Type B pancreatic cell (in vitro differentiated cells): ENCODE measurements around the gene TSPO. TPM values are rescaled to one million over a fixed set of nuclear protein-coding genes. Genes with fewer than 3 reads are reported as not detected.

Source experiments
- DNase-seq: peaks from one replicate; pipeline ENCODE4 v3.0.0; 2021; ENCODE audit warnings: mixed read lengths; ENCODE audit not compliant: unreplicated experiment; ENCODE audit errors: extremely low spot score
- H3K27ac Mint-ChIP-seq: 2 replicates; pipeline ENCODE4 v1.8.0; 2021; ENCODE audit warnings: mild to moderate bottlenecking, mixed read lengths
- H3K27me3 Mint-ChIP-seq: 2 replicates; pipeline ENCODE4 v1.8.0; 2021; ENCODE audit warnings: mixed read lengths
- H3K36me3 Mint-ChIP-seq: 2 replicates; pipeline ENCODE4 v1.8.0; 2021; ENCODE audit warnings: mixed read lengths
- H3K4me1 Mint-ChIP-seq: one replicate; pipeline ENCODE4 v1.8.0; 2021; ENCODE audit warnings: mixed read lengths; ENCODE audit not compliant: unreplicated experiment
- H3K4me3 Mint-ChIP-seq: 2 replicates; pipeline ENCODE4 v1.8.0; 2021; ENCODE audit warnings: mild to moderate bottlenecking, mixed read lengths
- H3K9me3 Mint-ChIP-seq: 2 replicates; pipeline ENCODE4 v1.8.0; 2021; ENCODE audit warnings: mixed read lengths
- total RNA-seq: library from RNA; stranded (reverse); gene quantifications from 2 replicates; pipeline ENCODE4 v1.2.1, GENCODE V29; 2021; ENCODE audit warnings: low replicate concordance
- TF ChIP-seq, protein P1 (sequence below): fragments of 200-600 bp; sonication (generic); conservative IDR thresholded peaks from 2 replicates; pipeline ENCODE4 v1.5.0; 2021; ENCODE audit warnings: antibody characterized with exemption, mild to moderate bottlenecking

TSPO gene
- total RNA-seq, 1 donor from 2014 or later = 16.9 TPM

DNA sequence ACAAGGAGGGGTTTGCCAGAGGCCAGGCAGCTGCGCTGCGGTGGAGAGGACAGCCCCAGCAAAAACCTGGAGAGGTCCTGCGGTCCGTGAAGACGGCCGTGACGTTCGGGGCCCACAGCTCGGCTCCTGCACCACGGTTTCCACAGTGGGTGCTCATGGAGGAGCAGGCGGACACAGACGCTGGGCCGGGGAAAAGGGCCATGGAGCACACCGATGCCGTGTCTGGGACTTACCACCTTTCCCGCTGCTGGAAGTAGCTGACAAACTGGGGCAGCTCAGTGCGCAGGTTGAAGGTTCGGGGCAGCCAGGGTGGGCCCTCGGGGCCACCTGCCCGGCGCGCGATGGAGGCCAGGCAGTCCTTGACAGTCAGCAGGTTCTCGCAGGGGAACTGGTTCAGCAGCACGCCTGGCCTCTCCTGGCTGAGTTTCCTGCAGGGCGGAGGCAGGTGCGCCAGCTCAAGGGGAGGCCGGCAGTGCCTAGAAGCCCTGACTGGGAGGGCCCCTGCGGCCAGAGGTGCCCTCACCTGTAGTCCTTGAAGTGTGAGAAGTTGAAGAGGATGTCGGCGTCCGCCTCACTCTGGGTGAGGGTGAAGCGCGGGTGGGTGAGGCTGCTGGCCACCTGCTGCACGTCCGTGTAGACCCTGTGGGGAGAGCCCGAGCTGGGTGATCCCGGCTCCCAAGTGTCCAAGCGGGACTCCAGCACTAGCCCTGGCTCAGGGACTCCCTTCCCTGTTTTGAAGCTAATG lies 22.8 kb downstream of the TSPO start:
- Mint-ChIP-seq H3K27me3 (no peaks in the 10 kb centered on the region), H3K4me1 (no peaks in the 10 kb centered on the region), H3K4me3 (no peak overlapping the region), H3K27ac (no peak overlapping the region), H3K36me3 (peaks cover 4% of the 10 kb centered on the region), H3K9me3 (no peaks in the 10 kb centered on the region)
- TF ChIP-seq, protein P1, sequence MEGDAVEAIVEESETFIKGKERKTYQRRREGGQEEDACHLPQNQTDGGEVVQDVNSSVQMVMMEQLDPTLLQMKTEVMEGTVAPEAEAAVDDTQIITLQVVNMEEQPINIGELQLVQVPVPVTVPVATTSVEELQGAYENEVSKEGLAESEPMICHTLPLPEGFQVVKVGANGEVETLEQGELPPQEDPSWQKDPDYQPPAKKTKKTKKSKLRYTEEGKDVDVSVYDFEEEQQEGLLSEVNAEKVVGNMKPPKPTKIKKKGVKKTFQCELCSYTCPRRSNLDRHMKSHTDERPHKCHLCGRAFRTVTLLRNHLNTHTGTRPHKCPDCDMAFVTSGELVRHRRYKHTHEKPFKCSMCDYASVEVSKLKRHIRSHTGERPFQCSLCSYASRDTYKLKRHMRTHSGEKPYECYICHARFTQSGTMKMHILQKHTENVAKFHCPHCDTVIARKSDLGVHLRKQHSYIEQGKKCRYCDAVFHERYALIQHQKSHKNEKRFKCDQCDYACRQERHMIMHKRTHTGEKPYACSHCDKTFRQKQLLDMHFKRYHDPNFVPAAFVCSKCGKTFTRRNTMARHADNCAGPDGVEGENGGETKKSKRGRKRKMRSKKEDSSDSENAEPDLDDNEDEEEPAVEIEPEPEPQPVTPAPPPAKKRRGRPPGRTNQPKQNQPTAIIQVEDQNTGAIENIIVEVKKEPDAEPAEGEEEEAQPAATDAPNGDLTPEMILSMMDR = no peak
- DNase-seq = no peak

DNA sequence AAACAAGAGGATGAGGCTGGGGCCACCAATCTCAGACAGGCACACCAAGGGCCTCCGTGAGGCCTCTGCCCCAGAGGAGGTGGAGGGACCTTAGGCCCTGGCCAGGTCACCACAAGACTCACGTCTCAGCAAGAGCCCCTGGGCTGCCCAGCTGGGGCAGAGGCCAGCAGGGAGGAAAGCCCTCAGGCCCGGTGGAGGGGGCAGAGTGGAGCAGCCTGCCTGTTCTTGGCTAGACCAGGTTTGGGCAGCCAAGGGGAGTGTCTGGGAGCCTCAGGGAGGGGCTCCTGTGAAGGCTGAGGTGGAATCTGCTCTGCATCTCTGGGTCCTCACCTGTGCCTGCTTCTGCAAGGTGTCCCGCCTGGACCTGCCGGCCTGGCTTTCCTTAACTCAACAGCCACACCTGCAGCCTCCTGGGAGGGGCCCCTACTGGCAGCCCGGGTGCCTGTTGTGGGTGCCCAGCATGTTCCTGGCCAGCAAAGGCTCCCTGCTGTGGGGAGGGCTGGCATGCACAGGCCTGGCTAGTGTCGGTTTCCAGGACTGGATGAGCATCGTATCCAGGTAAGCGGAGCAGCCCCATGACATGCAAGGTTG lies 23.7 kb downstream of the TSPO start:
- Mint-ChIP-seq H3K27ac (no peak overlapping the region), H3K4me3 (no peak overlapping the region), H3K27me3 (no peaks in the 10 kb centered on the region), H3K9me3 (no peaks in the 10 kb centered on the region), H3K36me3 (peaks cover 4% of the 10 kb centered on the region), H3K4me1 (no peaks in the 10 kb centered on the region)
- no peak for DNase-seq
- TF ChIP-seq, protein P1 = no peak

DNA sequence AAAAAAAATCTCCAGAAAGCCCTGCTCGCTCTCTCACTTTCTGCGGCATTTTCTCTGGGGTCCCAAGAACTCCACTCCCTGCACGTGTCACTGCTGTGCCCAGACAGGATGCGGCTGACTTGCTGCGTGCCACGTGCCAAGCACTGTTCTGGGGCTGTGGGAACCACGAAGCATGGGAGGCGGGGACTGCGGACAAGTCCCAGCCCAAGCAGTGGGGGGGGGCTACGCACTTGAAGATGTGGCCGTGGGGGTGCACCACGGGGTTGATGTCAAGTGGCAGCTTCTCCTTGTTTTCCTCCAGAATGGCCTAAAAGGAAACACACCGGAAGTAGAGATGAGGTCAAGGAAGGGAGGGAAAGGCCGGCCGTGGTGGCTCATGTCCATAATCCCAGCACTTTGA lies 24.7 kb downstream of the TSPO start:
- Mint-ChIP-seq H3K36me3 (peaks cover 4% of the 10 kb centered on the region), H3K4me1 (no peaks in the 10 kb centered on the region), H3K9me3 (no peaks in the 10 kb centered on the region), H3K4me3 (no peak overlapping the region), H3K27ac (no peak overlapping the region), H3K27me3 (no peaks in the 10 kb centered on the region)
- DNase-seq = no peak
- TF ChIP-seq, protein P1 = no peak

DNA sequence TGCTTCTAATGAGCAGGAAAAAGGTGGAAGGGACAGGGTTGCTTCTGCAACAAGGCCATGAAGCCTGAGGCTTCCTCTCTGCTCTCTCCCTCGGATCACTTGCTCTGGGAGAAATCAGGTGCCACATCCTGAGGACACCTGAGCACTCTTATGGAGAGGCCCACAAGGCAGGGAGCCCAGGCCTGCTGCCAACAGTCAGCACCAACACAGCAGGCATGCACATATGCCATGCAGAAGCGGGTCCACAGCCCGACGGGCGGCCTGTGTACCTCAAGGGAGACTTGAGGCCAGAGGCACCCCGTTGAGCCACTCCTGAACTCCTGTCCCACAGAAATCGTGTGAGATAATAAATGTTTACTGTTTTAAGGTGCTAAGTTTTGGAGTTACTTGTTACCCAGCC lies 26.1 kb downstream of the TSPO start:
- Mint-ChIP-seq H3K9me3 (no peaks in the 10 kb centered on the region), H3K4me3 (no peak overlapping the region), H3K36me3 (peaks cover 8% of the 10 kb centered on the region), H3K27ac (no peak overlapping the region), H3K27me3 (no peaks in the 10 kb centered on the region), H3K4me1 (no peaks in the 10 kb centered on the region)
- no peak for DNase-seq
- TF ChIP-seq, protein P1 = no peak

DNA sequence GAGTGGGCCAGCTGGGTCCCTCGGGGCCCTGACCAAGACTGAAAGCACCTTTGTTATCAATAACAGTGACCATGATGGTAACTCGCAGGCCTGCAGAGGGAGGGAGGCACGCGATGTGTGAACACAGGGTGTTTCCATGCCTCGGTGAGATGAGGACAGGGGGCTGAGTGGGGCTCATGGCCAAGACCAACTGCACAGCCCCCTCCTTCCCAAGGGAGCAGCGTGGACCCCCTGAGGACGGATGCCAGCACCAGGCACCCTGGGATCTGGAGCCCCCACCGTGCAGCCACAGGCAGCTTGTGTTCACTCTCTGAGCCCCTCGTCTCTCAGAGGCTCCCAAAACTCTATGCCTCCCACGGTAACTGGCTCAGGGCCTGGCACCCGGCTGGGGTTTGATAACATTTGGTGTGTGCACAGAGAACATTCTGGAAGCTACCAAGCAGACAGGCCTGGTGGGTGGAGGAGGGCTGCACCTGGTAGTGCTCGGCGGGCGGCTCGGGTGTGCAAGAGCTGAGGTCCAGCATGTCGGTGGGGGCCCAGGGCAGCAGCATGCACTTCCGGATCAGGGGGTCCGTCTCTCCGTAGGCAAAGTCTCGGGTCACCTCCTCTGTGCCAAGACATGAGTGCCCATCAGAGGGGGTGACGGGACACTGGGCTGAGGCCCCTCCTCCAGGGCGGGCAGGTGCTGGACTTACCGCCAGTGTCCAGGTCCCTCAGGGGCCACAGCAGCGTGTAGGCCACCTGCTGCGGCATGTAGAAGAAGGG lies 28.0 kb downstream of the TSPO start:
- peaks cover 6% of the 10 kb centered on the region for H3K4me1 Mint-ChIP-seq
- H3K27ac Mint-ChIP-seq = no peak overlapping the region
- no peaks in the 10 kb centered on the region for H3K27me3 Mint-ChIP-seq
- no peaks in the 10 kb centered on the region for H3K9me3 Mint-ChIP-seq
- TF ChIP-seq, protein P1 = no peak
- no peak overlapping the region for H3K4me3 Mint-ChIP-seq
- peaks cover 11% of the 10 kb centered on the region for H3K36me3 Mint-ChIP-seq
- no peak for DNase-seq
